HEK293T (cell line): ENCODE results near the gene NOXA1.
"Not testable (repeated sequence)": the region's sequence is repeated elsewhere in the genome, so short reads cannot be mapped to it uniquely, and the experiment has no call there.

Source experiments
- CTCF ChIA-PET: fragments of 350-600 bp; formaldehyde crosslinking; extraction: SDS; loops from one replicate; lab custom pipeline; 2021; ENCODE audit warnings: antibody characterized with exemption, inconsistent platforms; lab: Yijun Ruan, JAX
- POLR2A ChIA-PET: fragments of 350-600 bp; formaldehyde crosslinking; extraction: SDS; loops from one replicate; lab custom pipeline; 2020; ENCODE audit warnings: antibody characterized with exemption, inconsistent platforms; lab: Yijun Ruan, JAX
- DNase-seq: peaks from one replicate; pipeline ENCODE4 v3.0.0; 2012; ENCODE audit warnings: mixed read lengths; ENCODE audit errors: extremely low spot score
- ARNT ChIP-seq: fragments of 450-650 bp; IDR thresholded peaks from 2 replicates; pipeline ENCODE4 v1.6.1; 2017; ENCODE audit warnings: mild to moderate bottlenecking
- BHLHE40 ChIP-seq: fragments of 450-650 bp; IDR thresholded peaks from 2 replicates; pipeline ENCODE4 v1.6.1; 2016; ENCODE audit warnings: mild to moderate bottlenecking, moderate library complexity, borderline replicate concordance
- CTBP1 ChIP-seq: fragments of 450-650 bp; IDR thresholded peaks from 2 replicates; pipeline ENCODE4 v1.6.1; 2016; ENCODE audit warnings: borderline replicate concordance
- ELF4 ChIP-seq: fragments of 450-650 bp; IDR thresholded peaks from 2 replicates; pipeline ENCODE4 v1.6.1; 2017; ENCODE audit warnings: antibody characterized with exemption
- FOXA1 ChIP-seq: fragments of 450-650 bp; IDR thresholded peaks from 2 replicates; pipeline ENCODE4 v1.6.1; 2016; ENCODE audit warnings: mild to moderate bottlenecking
- FOXK2 ChIP-seq: fragments of 450-650 bp; IDR thresholded peaks from 2 replicates; pipeline ENCODE4 v1.6.1; 2016; ENCODE audit warnings: mild to moderate bottlenecking
- FOXM1 ChIP-seq: fragments of 450-650 bp; IDR thresholded peaks from 2 replicates; pipeline ENCODE4 v1.6.1; 2017; ENCODE audit warnings: mild to moderate bottlenecking, borderline replicate concordance
- HDGF ChIP-seq: fragments of 450-650 bp; IDR thresholded peaks from 2 replicates; pipeline ENCODE4 v1.6.1; 2017; ENCODE audit warnings: antibody characterized with exemption, borderline replicate concordance
- L3MBTL2 ChIP-seq: fragments of 450-650 bp; conservative IDR thresholded peaks from 2 replicates; pipeline ENCODE4 v1.6.1; 2016; ENCODE audit warnings: mild to moderate bottlenecking
- LEF1 ChIP-seq: fragments of 450-650 bp; IDR thresholded peaks from 2 replicates; pipeline ENCODE4 v1.6.1; 2017; ENCODE audit warnings: mild to moderate bottlenecking, borderline replicate concordance
- NFRKB ChIP-seq: fragments of 450-650 bp; IDR thresholded peaks from 2 replicates; pipeline ENCODE4 v1.6.1; 2016; ENCODE audit warnings: mild to moderate bottlenecking, moderate library complexity
- SP1 ChIP-seq: fragments of 450-650 bp; IDR thresholded peaks from 2 replicates; pipeline ENCODE4 v1.6.1; 2017
- SUZ12 ChIP-seq: fragments of 450-650 bp; IDR thresholded peaks from 2 replicates; pipeline ENCODE4 v1.6.1; 2016; ENCODE audit warnings: mild to moderate bottlenecking
- TARDBP ChIP-seq: fragments of 450-650 bp; IDR thresholded peaks from 2 replicates; pipeline ENCODE4 v1.6.1; 2016
- ZNF384 ChIP-seq: fragments of 450-650 bp; IDR thresholded peaks from 2 replicates; pipeline ENCODE4 v1.6.1; 2016
- TF ChIP-seq, protein P1 (sequence below): fragments of 450-650 bp; IDR thresholded peaks from 2 replicates; pipeline ENCODE4 v1.6.1; 2016

NOXA1 gene

DNA sequence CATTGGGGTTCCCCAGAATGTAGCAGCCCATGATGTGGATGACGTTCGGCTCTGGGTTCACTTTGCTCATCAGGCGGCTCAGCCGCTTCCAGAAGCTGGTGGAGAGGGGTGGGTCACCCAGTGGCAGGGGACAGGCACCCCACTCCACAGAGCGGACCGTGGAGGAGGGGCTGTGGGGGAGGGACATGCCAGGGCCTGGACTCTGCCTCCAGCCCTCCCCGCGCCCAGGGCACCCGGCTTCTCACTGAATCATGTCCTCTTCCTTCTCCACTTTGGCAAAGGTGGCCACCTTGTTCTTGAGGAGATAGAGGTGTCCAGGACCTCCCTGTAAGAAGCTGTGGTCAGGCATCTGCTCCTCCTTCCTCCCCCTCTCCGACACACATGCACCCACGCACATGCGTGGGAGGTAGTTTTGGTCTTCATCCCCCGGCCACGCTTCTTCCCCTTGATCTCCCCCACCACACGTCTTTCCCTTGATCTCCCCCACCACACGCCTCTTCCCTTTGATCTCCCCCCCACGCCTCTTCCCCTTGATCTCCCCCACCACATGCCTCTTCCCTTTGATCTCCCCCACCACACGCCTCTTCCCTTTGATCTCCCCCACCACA, 26.8 kb downstream of the NOXA1 start:
- ChIA-PET POLR2A (no interaction called here), CTCF (no interaction called here)
- no peak for DNase-seq
- TF ChIP-seq NFRKB, result no peak
- no peak for TF ChIP-seq SUZ12
- TF ChIP-seq, protein P1, sequence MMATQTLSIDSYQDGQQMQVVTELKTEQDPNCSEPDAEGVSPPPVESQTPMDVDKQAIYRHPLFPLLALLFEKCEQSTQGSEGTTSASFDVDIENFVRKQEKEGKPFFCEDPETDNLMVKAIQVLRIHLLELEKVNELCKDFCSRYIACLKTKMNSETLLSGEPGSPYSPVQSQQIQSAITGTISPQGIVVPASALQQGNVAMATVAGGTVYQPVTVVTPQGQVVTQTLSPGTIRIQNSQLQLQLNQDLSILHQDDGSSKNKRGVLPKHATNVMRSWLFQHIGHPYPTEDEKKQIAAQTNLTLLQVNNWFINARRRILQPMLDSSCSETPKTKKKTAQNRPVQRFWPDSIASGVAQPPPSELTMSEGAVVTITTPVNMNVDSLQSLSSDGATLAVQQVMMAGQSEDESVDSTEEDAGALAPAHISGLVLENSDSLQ, result no peak
- TF ChIP-seq SP1, result no peak
- no peak for TF ChIP-seq ELF4

DNA sequence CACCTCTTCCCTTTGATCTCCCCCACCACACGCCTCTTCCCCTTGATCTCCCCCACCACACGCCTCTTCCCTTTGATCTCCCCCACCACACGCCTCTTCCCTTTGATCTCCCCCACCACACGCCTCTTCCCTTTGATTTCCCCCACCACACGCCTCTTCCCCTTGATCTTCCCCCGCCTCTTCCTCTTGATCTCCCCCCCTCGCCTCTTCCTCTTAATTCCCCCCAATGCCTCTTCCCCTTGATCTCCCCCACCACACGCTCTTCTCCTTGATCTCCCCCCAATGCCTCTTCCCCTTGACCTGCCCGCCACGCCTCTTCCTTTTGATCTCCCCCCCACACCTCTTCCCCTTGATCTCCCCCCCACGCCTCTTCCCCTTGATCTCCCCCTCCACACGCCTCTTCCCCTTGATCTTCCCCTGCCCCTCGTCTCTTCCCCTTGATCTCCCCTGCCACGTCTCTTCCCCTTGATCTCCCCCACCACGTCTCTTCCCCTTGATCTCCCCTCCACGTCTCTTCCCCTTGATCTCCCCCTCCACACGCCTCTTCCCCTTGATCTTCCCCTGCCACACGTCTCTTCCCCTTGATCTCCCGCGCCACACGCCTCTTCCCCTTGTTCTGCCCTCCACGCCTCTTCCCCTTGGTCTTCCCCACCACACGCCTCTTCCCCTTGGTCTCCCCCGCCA, 27.5 kb downstream of the NOXA1 start:
- POLR2A ChIA-PET, CTCF ChIA-PET, DNase-seq: not testable (repeated sequence)

DNA sequence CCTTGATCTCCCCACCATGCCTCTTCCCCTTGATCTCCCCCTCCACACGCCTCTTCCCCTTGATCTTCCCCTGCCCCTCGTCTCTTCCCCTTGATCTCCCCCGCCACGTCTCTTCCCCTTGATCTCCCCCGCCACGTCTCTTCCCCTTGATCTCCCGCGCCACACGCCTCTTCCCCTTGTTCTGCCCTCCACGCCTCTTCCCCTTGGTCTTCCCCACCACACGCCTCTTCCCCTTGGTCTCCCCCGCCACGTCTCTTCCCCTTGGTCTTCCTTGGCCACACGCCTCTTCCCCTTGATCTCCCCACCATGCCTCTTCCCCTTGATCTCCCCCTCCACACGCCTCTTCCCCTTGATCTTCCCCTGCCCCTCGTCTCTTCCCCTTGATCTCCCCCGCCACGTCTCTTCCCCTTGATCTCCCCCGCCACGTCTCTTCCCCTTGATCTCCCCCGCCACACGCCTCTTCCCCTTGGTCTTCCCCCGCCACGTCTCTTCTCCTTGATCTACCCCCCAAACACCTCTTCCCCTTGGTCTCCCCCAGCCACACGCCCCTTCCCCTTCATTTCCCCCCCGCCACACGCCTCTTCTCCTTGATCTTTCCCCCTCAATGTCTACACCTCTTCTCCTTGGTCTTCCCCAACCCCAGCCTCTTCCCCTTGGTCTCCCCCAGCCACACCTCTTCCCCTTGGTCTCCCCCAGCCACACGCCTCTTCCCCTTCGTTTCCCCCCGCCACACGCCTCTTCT, 28.2 kb downstream of the NOXA1 start:
- DNase-seq, POLR2A ChIA-PET, CTCF ChIA-PET: not testable (repeated sequence)

DNA sequence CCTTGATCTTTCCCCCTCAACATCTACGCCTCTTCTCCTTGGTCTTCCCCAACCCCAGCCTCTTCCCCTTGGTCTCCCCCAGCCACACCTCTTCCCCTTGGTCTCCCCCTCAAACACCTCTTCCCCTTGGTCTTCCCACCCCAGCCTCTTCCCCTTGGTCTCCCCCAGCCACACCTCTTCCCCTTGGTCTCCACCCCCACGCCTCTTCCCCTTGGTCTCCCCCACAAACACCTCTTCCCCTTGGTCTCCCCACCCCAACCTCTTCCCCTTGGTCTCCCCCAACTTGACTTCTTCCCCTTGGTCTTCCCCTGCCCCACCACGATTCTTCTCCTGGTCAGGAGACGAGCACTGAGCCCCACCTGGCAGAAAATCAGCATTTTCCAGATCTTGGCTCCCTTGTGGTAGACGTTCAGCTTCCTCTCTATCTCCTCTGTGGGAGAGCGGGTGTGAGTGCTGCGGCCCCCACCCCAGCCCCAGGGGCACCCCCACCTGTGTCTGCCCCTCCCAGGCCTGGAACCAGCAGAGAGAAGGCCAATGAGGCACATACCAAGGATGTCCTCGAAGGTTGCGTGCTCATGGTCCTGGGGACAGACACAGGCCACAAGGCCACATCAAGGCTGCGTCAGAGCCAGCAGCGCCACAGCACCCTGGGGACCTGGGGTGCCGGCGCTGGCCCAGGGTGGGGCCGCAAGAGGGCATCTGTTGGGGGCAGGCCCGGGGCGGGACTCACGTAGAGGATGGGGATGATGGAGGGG, 29.0 kb downstream of the NOXA1 start:
- TF ChIP-seq FOXM1 (no peak), LEF1 (no peak), NFRKB (no peak), BHLHE40 (no peak), ELF4 (no peak), FOXA1 (no peak), HDGF (no peak), L3MBTL2 (no peak), FOXK2 (no peak), ARNT (no peak), TARDBP (no peak), CTBP1 (no peak)
- TF ChIP-seq, protein P1, result no peak
- CTCF ChIA-PET, result no interaction called here
- POLR2A ChIA-PET, result no interaction called here
- no peak for DNase-seq

DNA sequence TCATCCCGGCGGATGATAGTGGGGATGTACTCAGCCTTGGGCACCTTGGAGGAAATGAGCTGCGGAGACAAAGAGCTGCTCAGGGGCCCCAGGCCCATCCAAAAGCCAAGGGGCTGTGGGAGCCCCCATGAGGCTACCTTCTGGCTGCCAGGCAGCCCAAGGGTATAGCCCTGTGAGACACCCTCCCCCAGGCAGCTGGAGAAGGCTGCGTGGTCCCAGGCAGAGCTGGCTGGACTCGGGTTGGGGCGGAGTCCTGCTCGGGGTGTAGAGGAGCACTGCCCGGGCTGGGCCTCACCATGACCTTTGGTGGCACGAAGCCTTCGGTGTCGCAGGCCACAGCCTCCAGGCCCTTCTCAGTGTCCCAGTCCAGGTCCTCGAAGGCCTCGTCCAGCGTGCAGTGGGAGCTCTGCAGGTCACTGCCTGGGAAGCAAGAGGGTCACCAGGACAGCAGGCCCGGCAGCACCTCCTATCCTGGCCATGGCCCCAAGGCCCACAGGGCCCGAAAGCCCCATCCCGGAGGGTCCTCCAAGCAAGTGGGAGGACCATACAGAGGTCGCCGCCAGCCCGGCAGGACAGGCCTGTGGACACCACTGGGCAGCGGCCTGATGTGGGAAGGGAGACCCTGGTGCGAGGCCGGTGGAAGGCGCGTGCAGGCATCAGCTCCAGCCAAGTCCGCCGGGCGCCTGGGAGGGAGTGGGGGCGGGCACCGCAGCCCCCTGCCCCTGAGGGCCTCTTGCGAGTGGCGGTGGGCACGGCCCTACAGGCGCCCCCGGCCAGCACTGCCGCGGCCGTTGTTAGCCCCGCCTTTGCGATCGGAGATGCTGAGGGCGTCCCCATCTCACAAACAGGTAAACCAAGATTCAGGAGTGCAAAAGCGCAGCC, 29.8 kb downstream of the NOXA1 start:
- TF ChIP-seq BHLHE40, result no peak
- TF ChIP-seq SP1, result no peak
- TF ChIP-seq LEF1, result no peak
- TF ChIP-seq CTBP1, result no peak
- TF ChIP-seq ZNF384, result no peak
- no peak for TF ChIP-seq FOXA1
- ChIA-PET POLR2A (no interaction called here), CTCF (interaction anchor here (1.0 kb wide), 1 partner anchor 56 kb away, joined by 4 read pairs; no protein-coding TSS in a partner anchor)
- DNase-seq, result no peak

DNA sequence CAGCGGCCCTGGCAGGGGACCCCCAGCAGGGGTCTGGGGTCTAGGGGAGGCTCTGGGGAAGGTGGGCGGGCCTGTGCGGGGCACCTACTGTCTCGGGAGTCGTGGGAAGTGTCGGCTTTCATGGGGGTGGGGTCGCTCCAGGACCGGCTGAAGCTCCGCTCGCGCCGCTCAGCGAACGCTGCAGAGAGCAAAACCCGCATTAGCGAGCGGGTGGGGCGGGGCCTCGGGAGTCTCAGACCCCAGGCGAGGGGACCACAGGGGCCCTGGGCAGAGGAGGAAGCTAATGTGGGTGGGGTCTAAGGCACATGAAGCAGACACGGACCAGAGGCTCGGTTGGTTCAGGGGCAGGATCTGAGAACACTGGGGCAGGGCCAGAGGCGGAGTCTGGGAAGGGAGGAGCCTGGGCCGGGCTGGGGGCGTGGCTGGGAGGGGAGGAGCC, 30.5 kb downstream of the NOXA1 start:
- peak; percentile 88 for DNase-seq
- POLR2A ChIA-PET, result no interaction called here
- TF ChIP-seq ELF4 (no peak), FOXK2 (no peak), HDGF (no peak), BHLHE40 (no peak), ZNF384 (no peak), NFRKB (no peak), CTBP1 (no peak), TARDBP (no peak), SP1 (no peak)
- TF ChIP-seq, protein P1, result no peak
- CTCF ChIA-PET, result interaction anchor here (1.0 kb wide), 1 partner anchor 56 kb away, joined by 4 read pairs; no protein-coding TSS in a partner anchor
